Stomach (tissue), 9 donors: Measurements from ENCODE around the gene NELL1. TPM values are rescaled to one million over a fixed set of nuclear protein-coding genes. Genes with fewer than 3 reads are reported as not detected.

Source experiments
- DNase-seq, 2 donors: peaks; one replicate each; pipeline versions ENCODE4 v3.0.0 to v3.0.0-alpha.2; 2013 to 2019
- H3K27ac ChIP-seq, 5 donors: fragments of 200-600 bp in 4 of 5; sonication (generic) in 4 of 5; one replicate each; pipeline ENCODE4 v1.5.1; 2013 to 2019; ENCODE audit warnings: mild to moderate bottlenecking in 1 of 5, moderate library complexity in 1 of 5
- H3K27me3 ChIP-seq, 3 donors: fragments of 200-600 bp; sonication (generic); one replicate each; pipeline ENCODE4 v1.5.1; 2017 to 2019; ENCODE audit warnings: mixed run types in 1 of 3
- H3K36me3 ChIP-seq, 4 donors: fragments of 200-600 bp; sonication (generic); 1 replicate in 3 of 4; 2 replicates in 1 of 4; pipeline ENCODE4 v1.5.1; 2016 to 2019
- H3K4me1 ChIP-seq, 4 donors: fragments of 200-600 bp; sonication (generic); one replicate each; pipeline ENCODE4 v1.5.1; 2016 to 2019
- H3K4me3 ChIP-seq, 4 donors: fragments of 200-600 bp; sonication (generic) in 3 of 4; one replicate each; pipeline ENCODE4 v1.5.1; 2016 to 2019; ENCODE audit warnings: mild to moderate bottlenecking in 1 of 4
- H3K9me3 ChIP-seq, 4 donors: fragments of 200-600 bp; sonication (generic); one replicate each; pipeline ENCODE4 v1.5.1; 2016 to 2019
- CTCF ChIP-seq, 7 experiments: fragments of 450-650 bp in 4 of 7; fragments of 200-600 bp in 3 of 7; sonication (generic) in 3 of 7; IDR thresholded peaks; one replicate each; pipeline ENCODE4 v1.5.1; 2016 to 2019; ENCODE audit warnings: antibody characterized with exemption in 7 of 7, control low read depth in 2 of 7, mild to moderate bottlenecking in 1 of 7
- EP300 ChIP-seq: sonication (generic); formaldehyde crosslinking; IDR thresholded peaks from one replicate; pipeline ENCODE4 v1.6.1; 2017; ENCODE audit warnings: antibody characterized with exemption
- POLR2A ChIP-seq, 4 donors: fragments of 450-650 bp; IDR thresholded peaks; one replicate each; pipeline ENCODE4 v1.6.1; 2016; ENCODE audit warnings: antibody characterized with exemption in 4 of 4, control low read depth in 2 of 4, mild to moderate bottlenecking in 1 of 4, moderate library complexity in 1 of 4
- POLR2AphosphoS5 ChIP-seq, 3 donors: sonication (generic); formaldehyde crosslinking; IDR thresholded peaks; one replicate each; pipeline ENCODE4 v1.6.1; 2016; ENCODE audit warnings: antibody characterized with exemption in 3 of 3
- WGBS, 5 donors: extraction: QIAGEN DNeasy Blood & Tissue Kit in 3 of 5; methylation state at CpG; one replicate each; pipeline versions ENCODE4 v1.1.5 to v1.1.7; 2013 to 2018; 5-methylcytosine and 5-hydroxymethylcytosine counted together
- intact Hi-C: fragments of 100-400 bp; cut with DNase I; formaldehyde crosslinking; loops from one replicate; pipeline ENCODE4 v1.15.1; 2023; ENCODE audit warnings: low total_unique reads
- polyA plus RNA-seq, 3 donors: library from polyadenylated mRNA; stranded (reverse); fragments of 200-250 nt; gene quantifications; one replicate each; pipeline ENCODE4 v1.2.3, GENCODE V29; 2013
- total RNA-seq, 5 donors: library from RNA; depleted of rRNA; stranded (reverse); fragments of >200 nt; gene quantifications; one replicate each; pipeline versions ENCODE4 v1.1.0 to v1.2.3, GENCODE V29; 2014 to 2016
- donor health status: healthy with polysubstance abuse.
- donor health status: Bipolar disorder and iron deficiency.
- donor health status: healthy.

The NELL1 gene
- total and polyA plus RNA-seq, 8 donors, result 0.05 to 15.4 (median 2.7) TPM; not detected in 5

- H3K27me3 ChIP-seq, result no peaks in the 10 kb centered on the region
- no peaks in the 10 kb centered on the region for H3K9me3 ChIP-seq
- DNase-seq, result no peak
- no peak for TF ChIP-seq CTCF (IDR thresholded peaks at IDR 0.05)
- no peak for TF ChIP-seq EP300
- no peak for TF ChIP-seq POLR2A (IDR thresholded peaks at IDR 0.05)
- TF ChIP-seq POLR2AphosphoS5 (IDR thresholded peaks at IDR 0.05), result no peak
- intact Hi-C loops, result no loop called here
- no peak overlapping the region for H3K4me3 ChIP-seq
- H3K36me3 ChIP-seq, result no peaks in the 10 kb centered on the region
- H3K27ac ChIP-seq, result no peak overlapping the region
- no peaks in the 10 kb centered on the region for H3K4me1 ChIP-seq
These were observed 805.1 kb downstream of the NELL1 start for GRCh38 chr11:21474529-21474928.

DNA sequence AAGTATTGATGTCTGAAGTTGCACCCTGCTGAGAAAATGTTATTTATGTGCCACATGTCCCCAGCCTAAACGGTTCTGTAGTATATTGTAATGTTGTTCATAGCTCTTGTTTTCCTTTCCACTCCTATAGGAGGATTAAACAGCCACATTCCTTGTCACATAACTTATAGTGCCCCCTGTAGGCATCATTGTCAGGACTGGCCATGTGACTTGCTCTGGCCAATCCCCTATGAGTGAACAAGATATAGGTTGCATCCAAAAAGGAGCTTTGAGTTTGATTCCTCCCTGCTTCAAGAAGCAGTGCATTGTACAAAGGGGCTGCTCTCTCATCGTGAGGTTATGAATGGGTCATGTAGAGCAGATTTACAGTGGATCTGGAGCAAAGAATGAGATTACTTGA lies 805.9 kb downstream of the NELL1 start:
- no peaks in the 10 kb centered on the region for H3K36me3 ChIP-seq
- intact Hi-C loops, result no loop called here
- no peaks in the 10 kb centered on the region for H3K9me3 ChIP-seq
- H3K27me3 ChIP-seq, result no peaks in the 10 kb centered on the region
- H3K4me3 ChIP-seq, result no peak overlapping the region
- H3K27ac ChIP-seq, result no peak overlapping the region
- no peaks in the 10 kb centered on the region for H3K4me1 ChIP-seq
- TF ChIP-seq EP300 (no peak), CTCF (IDR thresholded peaks at IDR 0.05) (no peak), POLR2AphosphoS5 (IDR thresholded peaks at IDR 0.05) (no peak), POLR2A (IDR thresholded peaks at IDR 0.05) (no peak)
- WGBS, 5 donors, result 67 to 79% (median 77%) methylated on average over 2 of the region's 2 CpGs
- no peak for DNase-seq

GRCh38 chr11:21476588-21476987 lies 807.2 kb downstream of the NELL1 start:
- no peaks in the 10 kb centered on the region for H3K4me1 ChIP-seq
- no peak overlapping the region for H3K4me3 ChIP-seq
- no peaks in the 10 kb centered on the region for H3K9me3 ChIP-seq
- no peaks in the 10 kb centered on the region for H3K36me3 ChIP-seq
- H3K27me3 ChIP-seq, result no peaks in the 10 kb centered on the region
- TF ChIP-seq CTCF (IDR thresholded peaks at IDR 0.05), result no peak
- no peak for TF ChIP-seq POLR2AphosphoS5 (IDR thresholded peaks at IDR 0.05)
- no peak for TF ChIP-seq EP300
- TF ChIP-seq POLR2A (IDR thresholded peaks at IDR 0.05), result no peak
- H3K27ac ChIP-seq, result no peak overlapping the region
- intact Hi-C loops, result no loop called here
- WGBS, 5 donors, result 79 to 83% (median 82%) methylated on average over 4 of the region's 4 CpGs
- DNase-seq, result no peak

- WGBS, 5 donors, result 47 to 70% (median 60%) methylated on average over 2 of the region's 2 CpGs
- intact Hi-C loops, result no loop called here
- no peaks in the 10 kb centered on the region for H3K36me3 ChIP-seq
- H3K4me1 ChIP-seq, result no peaks in the 10 kb centered on the region
- no peak for DNase-seq
- no peak overlapping the region for H3K4me3 ChIP-seq
- no peak overlapping the region for H3K27ac ChIP-seq
- no peaks in the 10 kb centered on the region for H3K27me3 ChIP-seq
- no peaks in the 10 kb centered on the region for H3K9me3 ChIP-seq
- TF ChIP-seq POLR2A (IDR thresholded peaks at IDR 0.05) (no peak), POLR2AphosphoS5 (IDR thresholded peaks at IDR 0.05) (no peak), CTCF (IDR thresholded peaks at IDR 0.05) (no peak), EP300 (no peak)
These were observed 810.9 kb downstream of the NELL1 start for GRCh38 chr11:21480240-21480639.
